IPS DF 4.7 (cell line): ENCODE results near the gene AZIN2.
"Not testable (repeated sequence)": the region's sequence is repeated elsewhere in the genome, so short reads cannot be mapped to it uniquely, and the experiment has no call there.

Experiments used
- DNase-seq: peaks from one replicate; pipeline ENCODE4 v3.0.0-alpha.2; 2013; ENCODE audit warnings: low spot score; ENCODE audit errors: extremely low read depth

The AZIN2 gene

DNA sequence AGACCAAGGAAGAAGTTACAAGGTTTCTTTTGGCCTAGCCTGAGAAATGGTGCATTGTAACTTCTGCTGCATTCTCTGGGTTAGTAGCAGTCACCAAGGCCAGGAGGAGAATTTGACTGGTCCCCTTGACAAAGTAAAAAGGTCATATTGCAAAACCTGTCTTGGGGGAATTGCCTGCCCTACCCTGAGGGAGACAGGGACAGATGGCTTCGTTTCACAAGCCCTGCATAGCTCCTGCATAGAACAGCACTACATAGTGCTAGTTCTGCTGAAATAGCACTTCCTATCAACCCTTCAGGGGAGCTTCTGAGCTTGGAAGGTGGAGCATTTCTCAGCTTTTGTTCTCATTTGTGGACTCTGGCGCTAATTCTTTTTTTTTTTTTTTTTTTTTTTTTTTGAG, 23.9 kb upstream of the AZIN2 start:
- DNase-seq: no peak

DNA sequence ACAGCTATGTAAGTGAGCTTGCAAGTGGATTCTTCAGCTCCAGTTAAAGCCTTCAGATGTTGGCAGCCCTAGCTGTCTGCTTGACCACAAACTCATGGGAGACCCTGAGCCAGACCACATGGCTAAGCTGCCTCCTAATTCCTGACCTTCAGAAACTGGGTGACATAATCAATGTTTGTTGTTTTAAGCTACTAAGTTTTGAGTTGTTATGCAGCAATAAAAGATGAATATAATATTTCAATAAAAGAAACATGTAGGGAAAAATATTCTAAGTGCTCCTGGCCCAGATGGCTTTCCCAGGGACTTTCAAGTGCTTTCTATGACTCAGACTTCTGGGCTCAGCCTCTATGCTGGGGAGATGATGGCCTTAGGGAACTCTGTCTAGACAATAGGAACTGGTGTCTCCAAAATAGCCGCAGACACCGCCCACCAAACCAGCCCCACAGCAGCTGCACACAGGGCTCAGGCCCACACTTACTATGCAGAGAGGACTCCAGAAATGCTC, 20.3 kb upstream of the AZIN2 start:
- DNase-seq: no peak

DNA sequence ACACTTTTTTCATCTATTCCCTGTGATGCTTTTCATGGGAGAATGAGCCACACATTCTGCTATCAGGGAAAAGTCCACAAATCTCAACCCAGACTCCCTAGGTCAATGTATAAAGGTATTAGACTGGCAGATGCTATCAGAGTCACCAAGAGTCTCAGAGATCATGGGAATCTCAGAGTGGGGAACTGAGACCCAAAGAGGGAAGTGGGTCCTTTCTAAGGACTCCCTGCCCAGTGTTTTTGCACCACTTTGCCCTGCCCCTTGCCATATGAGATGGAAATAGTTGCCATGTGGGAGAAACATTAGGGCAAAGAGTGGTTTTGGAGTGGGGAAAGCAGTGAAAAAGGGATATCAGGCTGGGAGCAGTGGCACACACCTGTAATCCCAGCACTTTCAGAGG, 19.1 kb upstream of the AZIN2 start:
- DNase-seq: no peak

DNA sequence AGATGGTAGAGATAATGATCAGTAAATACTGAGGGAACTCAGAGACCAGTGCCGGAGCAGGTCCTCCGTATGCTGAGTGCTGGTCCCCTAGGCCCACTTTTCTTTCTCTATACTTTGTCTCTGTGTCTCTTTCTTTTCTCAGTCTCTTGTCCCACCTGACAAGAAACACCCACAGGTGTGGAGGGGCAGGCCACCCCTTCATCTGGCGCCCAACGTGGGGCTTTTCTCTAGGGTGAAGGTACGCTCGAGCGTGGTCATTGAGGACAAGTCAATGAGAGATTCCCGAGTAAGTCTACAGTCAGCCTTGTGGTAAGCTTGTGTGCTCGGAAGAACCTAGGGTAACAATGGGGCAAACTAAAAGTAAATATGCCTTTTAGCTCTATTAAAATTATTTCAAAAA, 16.7 kb upstream of the AZIN2 start:
- not testable (repeated sequence) for DNase-seq

DNA sequence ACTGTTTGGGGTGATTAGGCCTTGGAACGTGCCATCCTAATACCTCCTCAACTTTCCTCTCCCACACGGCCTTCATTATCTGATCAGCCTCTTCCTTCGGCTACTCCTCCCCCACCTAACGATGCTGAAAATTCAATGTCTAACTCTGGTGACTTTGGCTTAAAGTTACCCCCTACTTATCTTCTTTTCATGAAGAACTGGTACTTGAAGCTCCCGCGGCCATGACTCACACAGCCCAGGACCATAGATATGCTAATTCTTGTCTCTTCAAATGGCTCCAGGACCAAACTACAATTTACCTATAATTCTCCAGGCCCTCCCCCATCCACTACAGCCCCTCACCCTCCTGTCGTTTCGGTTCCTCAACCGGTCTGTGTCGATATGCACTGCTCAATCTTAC, 15.7 kb upstream of the AZIN2 start:
- no peak for DNase-seq

DNA sequence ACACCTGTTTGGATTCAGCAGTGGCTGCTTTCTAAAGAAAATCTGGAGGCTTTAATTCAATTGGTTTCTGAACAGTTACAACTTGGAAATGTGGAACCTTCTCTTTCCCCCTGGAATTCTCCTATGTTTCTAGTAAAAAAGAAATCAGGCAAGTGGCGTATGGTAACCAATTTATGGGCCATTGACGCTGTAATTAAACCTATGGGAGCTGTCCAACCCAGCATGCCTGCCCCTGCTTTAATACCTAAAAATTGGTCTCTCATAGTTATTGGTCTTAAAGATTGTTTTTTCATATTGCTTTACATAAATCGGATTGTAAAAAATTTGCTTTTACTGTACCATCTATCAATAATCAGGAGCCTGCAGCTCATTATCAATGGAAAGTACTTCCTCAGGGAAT, 14.5 kb upstream of the AZIN2 start:
- not testable (repeated sequence) for DNase-seq

DNA sequence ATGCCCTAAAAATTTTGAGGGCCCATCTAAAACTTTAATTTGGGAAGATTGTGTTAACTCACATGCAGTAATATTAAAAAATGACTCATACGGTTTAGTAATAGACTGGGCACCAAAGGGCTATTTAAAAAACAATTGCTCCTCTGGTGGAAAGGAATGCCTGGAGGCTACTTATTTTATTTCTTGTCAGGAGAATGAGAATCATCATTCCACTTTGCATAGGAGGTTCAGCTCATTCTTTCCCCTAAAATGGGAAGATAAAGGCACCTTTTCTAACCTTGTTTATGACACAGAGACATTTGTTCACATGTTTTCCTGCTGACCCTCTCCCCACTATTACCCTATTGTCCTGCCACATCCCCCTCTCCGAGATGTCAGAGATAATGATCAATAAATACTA, 12.8 kb upstream of the AZIN2 start:
- not testable (repeated sequence) for DNase-seq

DNA sequence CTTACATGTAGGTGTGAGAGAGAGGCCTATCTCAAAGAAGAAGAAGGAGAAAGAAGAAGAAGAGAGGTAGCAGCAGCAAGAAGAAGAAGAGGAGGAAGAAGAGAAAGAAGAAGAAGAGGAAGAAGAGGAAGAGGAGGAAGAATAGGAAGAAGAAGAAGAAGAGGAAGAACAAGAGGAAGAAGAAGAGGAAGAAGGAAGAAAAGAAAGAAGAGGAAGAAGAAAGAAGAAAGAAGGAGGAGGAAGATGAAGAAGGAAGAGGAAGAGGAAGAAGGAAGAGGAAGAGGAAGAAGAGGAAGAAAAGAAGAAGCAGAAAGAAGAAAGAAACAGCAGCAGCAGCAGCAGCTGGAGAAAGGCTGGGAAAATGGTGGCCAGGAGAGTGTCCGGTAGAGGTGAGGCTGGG, 10.3 kb upstream of the AZIN2 start:
- DNase-seq: no peak

DNA sequence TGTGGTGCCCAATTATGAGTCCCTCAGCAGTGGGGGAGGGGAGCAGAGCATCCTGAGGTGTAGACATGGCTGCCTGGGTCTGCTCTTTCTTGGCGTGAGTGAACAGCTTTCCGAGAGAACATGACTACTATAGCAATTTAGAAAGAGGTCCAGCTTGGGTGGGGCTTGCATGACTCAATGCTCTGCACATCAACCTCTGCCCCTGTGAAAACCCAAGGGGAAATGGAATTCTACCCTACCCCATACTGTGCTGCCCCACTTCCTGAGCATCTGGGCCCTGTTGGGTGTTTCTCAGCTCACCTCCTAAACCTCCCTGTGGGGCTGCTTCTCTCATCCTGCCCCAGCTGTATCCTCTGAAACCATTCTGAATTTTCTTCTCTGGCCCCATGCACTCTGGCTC, 8.2 kb upstream of the AZIN2 start:
- DNase-seq: no peak

DNA sequence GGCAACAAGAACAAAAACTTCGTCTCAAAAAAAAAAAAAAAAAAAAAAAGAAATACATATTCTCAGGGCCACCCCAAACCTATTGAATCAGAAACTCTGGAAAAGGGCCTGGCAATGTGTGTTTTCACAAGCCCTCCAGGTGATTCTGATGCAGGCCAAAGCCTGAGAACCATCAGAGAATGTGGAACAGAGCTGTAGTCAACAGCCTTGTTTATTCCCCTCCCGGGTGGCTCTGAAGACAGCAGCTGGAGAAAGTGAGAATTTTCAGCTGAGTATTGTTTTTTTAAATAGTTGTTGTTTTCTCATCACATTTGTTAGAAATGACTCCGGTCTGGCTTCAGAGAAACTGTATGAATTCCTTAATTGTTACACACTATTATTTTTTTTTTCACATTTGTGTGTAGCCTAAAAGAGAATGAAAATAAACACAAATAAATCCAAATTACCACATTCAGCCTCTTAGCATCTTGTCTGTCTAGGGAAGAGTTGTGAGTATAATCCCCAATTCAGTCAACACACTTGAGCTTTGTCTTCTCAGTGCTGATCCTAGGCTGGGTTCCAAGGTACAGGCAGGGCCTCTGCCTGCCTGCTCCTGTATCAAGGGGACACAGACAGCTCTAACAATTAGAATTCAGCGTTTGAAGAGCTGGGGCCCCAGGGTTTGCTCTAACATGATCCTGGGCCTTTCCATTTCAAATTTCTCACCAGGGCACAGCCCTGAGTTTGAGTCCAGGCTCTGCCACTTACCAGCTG, 6.6 kb upstream of the AZIN2 start:
- DNase-seq: no peak

DNA sequence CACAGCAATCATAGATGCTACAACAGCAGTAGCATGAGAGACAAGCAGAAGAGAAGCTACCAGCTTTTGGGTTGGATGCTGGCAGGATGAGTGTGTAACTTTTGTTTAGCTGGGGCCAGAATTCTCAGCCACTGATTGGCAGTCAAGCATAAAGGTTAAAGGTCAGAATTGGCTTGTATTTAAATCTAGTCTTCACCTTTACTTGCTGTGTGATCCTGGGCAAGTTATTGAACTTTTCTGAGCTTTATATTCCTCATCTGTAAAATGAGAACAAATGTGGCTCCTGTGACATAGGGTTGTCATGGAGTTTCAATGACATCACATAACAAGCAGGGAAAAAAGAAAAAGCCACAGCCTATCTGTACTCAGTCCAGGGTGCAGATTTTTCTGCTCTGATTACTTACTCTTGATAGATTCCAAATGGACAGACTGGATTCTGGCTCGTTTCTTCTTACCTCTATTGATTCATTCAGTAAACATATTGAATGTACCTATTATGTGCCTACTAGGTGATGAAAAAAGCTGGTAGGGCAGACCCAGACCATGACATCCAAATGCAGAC, 2.8 kb upstream of the AZIN2 start:
- no peak for DNase-seq

DNA sequence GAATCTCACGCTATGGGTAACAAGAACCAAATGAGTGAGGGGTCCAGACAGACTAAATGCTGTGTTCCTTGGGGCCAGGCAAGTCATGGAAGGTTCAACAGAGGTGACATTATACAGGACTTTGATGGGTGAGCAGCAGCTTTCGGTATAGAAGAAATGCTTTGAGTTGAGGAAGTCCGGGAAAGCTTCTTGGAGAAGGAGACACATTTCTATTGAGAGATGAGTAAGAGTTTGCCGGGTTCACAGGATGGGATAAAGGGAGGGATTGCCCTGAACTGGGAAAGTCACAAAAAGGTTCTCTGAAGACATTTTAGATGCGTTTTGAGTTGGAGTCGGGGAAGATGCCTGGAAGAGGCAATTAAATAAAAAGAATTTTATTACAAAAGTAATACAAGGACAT, 580 bp upstream of the AZIN2 start:
- DNase-seq: no peak

DNA sequence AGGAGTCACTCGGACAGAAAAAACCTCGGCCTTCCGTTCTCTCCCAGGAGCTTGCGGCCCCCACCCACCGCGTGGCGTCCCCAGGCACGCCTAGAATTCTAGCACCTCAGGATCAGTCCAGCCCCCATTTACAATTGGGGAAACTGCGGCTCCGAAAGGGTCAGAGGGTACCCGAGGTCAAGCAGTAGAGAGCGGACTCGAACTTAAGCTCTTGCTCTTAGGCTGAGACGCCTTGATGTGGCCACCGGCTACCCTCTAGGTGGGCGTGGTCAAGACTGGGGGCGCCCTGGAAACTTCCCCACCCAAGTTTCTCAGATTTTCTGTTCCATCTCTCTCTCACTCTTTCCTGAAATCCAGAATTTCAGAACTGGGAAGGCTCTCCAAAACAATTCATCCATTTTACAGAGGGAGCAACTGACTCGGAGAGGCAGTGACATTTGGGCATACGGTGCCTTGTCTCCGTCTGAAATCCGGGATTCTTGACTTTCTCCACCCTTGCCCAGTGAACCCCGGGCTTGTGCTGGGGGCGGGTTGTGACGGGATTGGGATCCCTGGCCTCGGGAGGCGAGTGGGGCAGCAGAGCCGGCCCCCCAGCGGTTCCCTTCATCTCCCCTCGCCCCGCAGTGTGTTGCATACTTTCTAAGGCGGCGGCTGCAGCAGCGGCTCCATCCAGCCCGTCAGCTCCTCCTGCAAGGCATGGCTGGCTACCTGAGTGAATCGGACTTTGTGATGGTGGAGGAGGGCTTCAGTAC, 777 bp downstream of the AZIN2 start:
- DNase-seq: no peak

DNA sequence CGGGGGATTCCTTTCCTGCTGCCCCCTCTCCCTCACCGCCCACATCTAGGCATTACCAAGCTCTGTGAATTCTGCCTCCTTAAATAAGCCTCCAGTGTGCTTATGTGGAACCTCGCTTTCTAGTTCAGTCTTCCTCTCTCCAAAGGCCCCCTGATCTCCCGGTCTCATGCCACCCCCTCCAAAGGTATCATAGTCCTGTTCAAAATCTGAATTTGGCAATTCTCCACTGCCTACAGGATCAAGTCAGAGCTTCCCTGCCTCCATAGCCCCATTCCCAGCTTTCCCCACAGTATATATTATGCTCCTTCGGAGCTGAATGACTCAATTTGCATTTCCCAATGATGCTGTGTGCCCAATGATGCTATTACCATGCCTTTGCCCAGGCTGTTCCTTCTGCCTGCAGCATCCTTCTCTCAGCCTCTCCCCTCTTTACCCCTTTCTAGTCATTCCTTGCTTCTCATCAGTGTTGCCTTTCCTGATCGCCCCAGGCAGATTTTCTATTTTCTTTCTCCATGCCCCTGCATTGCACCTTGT, 1.7 kb downstream of the AZIN2 start:
- no peak for DNase-seq

DNA sequence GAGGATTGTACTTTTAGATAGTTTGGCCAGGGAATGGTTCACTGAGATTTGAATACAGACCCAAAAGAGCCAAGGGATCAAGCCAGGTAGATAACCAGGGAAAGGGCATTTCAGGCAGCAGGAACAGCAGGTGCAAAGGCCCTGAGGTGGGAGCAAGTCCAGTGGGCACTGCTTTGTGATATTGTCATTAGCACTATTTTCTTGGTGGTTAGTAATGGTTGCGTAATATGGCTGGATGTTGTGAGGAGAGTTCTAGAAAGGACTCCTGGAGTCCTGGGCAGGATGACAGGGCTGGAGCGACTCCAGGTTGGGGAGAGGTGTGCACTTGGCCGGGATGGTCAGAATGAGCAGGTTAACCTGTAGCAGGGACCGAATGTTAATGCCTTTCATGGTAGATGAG, 4.4 kb downstream of the AZIN2 start:
- no peak for DNase-seq

DNA sequence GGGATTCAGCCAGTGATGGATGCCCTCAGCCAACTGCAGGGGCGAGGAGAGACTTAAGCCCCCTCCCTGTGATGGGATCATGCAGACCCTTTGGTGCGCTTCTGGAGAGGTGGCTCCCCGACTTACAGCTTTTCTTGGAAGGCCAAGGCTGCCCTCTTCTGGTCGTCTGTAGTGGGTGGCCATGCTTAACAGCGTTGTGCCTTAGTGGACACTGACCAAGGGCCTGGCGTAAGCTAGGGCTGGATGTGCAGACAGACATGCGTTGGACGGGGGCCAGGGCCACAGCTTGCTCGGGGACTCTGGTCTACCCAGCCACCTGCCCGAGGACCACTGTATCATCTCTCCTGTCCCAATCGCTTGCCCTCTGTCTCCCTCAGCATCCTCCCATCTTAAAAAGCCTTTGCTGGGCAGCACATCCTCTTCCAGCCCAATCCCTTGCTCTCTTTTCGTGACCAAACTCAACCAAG, 5.5 kb downstream of the AZIN2 start:
- DNase-seq: peak; percentile 74

DNA sequence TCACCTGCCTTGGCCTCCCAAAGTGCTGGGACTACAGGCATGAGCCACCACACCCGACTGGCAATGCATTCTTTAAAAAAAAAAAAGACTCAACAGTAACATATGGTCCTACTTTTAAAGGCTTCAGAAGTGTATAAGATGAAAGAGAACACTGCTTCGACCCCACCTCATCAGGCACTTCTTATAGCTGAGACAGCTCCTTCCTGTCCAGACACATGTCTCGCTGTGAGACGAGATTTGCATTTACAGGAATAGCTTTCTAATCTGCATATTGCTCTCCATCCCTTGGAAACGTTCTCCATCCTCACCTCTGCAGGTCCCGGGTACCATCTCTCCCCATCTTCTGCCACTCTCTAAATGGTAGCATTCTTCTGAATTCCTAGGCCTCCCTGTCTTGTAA, 6.7 kb downstream of the AZIN2 start:
- no peak for DNase-seq

DNA sequence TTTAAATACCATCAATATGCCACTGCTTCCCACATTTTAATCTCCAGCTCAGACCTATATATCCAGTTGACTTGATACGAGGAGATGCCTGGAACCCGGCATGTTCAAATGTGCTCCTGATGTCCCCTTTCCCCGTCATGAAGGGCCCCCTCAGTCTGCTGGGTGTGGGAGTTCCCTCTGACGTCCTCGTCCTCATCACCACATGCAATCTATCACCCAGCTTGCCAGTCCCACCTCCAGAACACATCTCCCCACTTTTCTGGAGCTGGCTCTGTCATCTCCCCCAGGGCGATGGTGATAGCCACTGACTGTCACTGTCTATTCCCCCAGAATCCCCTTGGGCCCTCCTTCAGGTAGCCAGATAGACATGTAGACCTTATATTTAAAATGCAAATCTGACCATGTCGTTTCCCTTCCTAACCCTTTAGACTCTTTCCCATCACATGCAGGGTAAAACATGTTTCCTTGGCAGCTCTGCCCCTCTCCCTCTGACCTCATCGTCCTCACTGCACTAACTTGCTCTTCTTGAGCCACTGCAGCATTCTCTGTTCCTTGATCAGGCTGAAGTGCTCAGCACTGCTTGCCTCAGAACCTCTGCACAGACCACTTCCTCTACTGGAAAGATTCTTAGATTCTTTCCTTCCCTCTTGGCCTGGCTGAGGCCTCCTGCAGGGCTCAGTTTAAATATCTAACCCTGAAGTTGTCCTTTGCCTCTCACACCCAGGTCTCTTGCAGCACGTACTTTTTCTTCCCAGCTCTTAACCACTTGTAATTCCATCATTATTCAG, 7.4 kb downstream of the AZIN2 start:
- no peak for DNase-seq

DNA sequence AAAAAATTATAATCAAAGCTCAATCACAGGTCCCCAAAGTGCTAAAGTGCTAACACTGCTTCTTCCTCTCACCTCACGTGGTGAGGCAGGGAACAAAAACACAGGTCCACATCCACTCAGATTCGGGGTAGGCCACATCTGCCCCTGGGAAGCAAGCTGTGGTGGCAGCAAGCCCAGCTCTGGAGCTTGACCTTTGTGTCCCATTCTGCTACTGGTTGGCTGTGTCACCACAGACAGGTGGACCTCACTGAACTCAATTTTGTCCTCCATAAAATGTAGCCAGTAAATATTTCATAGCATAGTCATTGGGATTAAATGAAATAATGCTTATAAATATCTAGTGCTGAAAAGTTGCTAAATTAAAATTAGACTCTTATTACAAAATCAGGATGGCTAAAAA, 8.5 kb downstream of the AZIN2 start:
- DNase-seq: no peak

DNA sequence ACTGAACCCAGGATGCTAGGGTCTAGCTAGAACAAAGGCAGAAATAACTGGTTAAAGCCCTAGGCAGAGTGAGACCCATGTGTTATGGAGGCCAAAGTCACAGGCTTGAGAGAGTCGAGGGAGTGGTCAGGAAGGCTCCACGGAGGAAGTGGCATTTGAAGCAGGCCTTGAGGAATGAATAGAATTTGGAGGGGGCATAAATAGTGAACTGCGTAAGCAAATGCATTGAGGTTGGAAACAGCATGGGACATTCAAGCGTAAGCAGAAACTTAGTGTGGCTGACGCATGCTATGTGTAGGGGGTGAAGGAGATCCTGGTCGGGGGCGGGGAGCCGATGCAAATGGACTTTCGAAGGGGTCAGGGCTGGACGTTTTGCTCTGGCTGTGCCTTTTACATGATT, 11.5 kb downstream of the AZIN2 start:
- no peak for DNase-seq

DNA sequence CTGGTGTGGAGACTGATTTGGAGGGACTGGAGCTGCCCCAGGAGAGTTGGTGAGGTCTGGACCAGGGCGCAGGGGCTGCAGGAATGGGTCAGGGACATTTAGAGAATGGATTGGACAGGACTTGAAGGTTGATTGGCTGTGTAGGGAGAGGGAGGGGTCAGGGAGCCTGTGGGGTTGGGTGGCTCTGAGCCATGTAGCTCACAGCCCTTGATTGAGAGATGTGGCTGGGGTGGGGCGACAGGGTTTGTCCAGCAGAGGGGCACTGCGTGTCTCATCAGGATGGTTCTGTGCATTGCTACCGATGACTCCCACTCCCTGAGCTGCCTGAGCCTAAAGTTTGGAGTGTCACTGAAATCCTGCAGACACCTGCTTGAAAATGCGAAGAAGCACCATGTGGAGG, 12.1 kb downstream of the AZIN2 start:
- DNase-seq: no peak
